GM19351 (cell line): ENCODE measurements around the gene ZBTB7B.

Source experiments
- ATAC-seq: cut with Tn5 transposase; IDR thresholded peaks from one replicate; pipeline ENCODE4 v1.9.1; 2021; ENCODE audit warnings: mild to moderate bottlenecking, moderate library complexity; ENCODE audit not compliant: unreplicated experiment

Gene ZBTB7B

GRCh38 chr1:155001675-155002463 is 733 bp upstream of the ZBTB7B start:
- peak; percentile 49 for ATAC-seq

- no peak for ATAC-seq
These were observed 694 bp downstream of the ZBTB7B start for GRCh38 chr1:155003227-155003765.

GRCh38 chr1:155003766-155004351 is 1.3 kb downstream of the ZBTB7B start:
- ATAC-seq = no peak

DNA sequence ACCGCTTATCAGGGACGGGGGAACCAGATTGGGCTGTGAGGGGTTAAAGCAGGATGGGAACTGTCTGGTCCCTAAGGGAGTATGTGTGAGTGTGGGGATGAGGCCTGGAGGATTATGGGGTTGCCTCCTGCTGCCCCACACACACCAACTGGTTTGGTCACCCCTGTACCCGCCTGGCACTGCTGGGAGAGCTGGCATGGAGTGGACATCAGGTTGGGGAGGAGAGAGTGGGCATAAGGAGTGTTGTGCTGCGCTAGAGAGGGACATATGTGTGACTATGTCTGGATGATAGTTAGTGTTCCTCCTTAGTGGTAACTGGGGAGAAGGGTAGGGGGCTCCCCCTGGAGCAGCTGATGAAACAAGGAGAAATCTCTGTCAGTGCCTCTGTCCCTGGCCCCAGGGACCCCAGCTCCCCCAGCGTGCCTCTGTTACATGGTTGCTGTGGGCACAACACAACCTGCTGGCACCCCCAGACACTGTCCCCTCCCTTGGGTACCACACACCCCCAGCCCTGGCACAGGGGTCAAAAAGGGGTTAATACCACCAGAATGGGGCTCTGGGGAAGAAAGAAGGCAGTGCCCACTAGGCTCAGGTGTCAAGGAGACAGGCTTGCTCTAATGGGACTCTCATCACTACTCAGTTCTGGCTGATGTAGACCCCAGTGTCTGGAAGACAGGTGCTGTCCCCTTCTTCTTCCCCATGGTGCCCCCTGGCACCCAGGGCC is 1.9 kb downstream of the ZBTB7B start:
- ATAC-seq = no peak

DNA sequence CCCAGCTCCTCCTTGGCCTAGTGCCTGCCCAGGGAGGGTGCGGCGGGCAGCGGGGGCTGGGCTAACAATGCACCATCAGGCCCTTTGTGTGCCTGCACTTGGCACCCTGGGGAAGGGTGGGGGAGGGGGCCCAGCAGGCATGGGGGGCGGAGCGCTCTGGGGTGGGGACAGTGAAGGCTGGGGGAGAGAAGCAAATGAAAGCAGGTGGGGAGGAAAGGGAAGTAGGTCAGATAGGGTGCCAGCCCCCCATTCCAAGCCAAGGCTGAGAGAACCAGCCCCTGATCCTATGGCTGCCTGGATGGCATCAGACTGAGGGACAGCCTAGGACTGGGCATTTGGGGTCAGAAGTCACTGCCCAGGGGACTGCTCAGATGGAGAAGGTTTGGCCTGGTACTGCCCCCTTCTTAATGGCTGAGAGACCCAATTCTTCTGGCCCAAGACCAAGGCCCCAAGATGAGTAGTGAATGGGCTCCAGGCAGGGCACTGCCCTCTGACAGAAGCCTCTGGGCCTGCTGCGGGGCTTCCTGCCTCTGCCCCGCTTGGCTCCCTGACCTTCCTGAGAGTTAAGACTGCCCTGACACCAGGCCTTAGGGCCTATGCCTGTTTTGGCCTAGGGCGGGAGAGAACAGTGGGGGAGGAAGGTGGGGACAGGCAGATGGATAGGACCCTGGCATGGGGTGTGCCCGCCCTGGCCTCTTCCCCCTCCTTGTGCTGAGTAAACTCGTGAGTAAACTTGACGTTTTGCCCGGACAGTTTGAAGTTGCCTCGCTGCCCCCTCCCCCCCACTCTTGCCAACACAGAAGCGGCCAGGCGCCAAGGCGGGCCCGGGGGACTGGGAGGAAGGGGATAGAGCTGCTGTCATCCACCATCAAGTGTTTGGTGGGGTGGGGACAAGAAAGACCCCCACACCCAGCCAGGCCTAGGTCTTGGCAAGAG is 2.7 kb downstream of the ZBTB7B start:
- no peak for ATAC-seq

DNA sequence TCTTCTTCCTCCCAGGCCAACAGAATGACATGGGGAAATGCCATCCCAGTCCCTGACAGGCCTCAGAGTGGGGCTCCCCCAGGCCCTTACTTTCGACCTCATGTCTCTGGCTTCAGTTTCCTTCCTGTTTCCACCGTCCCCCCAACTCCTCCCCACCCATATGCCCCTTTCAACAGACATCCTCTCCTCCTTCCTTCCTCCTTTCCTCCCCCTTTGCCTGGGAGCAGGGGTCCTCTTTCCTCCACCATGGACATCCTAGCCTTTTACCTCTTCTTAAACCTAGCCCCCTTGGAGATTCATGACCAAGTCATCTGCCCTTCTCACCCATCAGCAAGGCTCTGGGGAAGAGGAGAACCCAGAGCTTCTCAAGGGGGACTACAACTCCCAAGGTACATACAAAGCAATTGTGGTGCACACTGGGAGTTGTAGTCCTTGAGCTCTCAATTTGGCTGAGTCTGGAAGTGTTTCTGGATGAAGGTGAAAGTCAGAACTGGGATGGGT is 4.0 kb downstream of the ZBTB7B start:
- ATAC-seq = no peak

DNA sequence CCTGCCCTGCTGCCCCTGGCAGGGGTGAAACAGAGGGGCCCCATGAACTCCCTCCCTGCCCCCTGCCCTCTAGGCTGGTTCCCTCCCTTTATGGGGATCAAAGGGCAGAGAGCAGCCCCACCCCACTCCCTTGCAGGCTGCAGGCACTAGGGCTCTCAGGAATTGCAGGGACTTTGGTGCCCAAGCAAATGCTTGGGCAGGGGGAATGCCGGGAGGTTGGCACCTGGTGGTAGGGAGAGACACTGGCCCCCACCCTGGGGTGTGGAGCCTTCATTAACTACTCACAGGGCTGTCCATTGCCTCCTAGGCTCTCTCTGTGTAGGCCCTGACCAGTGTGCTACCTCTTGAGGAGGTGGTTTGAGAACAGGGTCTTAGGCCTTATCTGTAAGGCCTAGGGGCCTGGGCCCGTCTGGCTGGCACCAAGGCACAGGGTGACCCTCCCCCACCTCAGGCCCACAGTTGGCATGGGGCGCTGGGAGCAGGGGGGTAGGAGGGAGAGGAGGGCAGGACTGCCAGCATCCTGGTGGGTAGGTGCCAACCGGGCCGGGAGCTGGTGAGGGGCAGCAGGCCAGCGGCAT is 4.7 kb downstream of the ZBTB7B start:
- ATAC-seq = no peak

DNA sequence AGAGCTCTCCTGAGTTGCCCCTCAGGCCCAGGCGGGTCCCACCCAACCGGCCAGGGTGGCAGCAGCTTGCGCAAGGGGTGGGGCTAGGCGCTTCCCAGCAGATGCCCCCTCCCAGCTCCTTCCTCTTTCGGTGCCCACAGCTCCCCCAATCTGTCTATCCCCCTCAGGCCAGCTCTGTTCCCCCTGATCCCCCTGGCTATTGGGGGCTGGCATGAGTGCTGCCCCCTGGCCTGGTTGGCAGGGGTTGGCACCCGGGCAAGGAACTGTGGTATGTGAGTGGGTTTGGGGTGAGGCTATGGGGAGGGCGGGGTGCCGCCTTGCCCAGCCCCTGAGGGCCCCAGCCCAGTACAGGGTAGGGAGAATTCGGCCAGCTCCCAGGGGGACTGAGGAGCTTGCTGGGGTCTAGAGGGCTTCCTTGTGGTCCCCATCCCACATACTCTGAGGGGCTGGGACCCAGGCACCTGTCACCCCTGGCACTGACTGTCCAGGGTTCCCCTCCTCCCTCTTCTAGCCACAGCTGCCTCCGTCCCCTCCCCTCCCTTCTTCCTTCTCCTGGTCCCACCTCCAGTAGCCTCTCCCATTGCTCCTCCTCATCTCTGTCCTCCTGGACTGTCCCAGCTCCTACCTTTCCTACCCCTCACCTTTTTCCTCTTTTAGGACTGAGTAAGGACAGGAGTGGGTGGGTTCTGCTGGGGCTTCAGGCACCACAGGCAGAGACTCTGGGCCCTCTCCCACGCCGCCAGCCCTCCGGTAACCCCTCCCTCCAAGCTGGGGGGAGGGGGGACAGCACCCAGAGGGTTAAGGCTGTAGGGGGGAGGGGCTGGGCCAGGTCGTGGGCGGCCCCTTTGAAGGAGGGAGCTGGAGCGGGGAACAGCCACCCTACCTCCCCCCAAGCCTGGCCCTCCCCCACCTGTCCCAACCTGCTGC is 5.7 kb downstream of the ZBTB7B start:
- ATAC-seq = no peak

GRCh38 chr1:155009221-155009711 is 6.7 kb downstream of the ZBTB7B start:
- ATAC-seq = no peak

DNA sequence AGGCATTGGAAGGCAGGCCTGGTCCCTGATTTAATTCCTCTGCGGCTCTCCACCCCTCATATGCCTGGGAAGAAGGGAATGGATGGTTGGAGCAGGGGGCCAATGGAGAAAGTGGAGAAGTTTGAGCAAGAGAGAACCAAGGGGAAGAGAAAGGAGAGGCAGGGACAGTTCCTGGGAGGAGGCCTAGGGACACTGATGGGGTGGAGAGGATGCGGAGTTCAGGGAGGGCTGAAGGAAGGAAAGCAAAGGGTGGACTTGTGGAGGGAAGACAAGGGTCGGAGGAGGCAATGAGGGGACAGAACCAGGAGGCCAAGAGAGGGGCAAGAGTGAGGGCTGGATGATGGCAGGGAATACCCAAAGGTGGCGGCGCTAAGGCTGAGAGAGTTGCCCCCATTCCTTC is 7.1 kb downstream of the ZBTB7B start:
- ATAC-seq = no peak

DNA sequence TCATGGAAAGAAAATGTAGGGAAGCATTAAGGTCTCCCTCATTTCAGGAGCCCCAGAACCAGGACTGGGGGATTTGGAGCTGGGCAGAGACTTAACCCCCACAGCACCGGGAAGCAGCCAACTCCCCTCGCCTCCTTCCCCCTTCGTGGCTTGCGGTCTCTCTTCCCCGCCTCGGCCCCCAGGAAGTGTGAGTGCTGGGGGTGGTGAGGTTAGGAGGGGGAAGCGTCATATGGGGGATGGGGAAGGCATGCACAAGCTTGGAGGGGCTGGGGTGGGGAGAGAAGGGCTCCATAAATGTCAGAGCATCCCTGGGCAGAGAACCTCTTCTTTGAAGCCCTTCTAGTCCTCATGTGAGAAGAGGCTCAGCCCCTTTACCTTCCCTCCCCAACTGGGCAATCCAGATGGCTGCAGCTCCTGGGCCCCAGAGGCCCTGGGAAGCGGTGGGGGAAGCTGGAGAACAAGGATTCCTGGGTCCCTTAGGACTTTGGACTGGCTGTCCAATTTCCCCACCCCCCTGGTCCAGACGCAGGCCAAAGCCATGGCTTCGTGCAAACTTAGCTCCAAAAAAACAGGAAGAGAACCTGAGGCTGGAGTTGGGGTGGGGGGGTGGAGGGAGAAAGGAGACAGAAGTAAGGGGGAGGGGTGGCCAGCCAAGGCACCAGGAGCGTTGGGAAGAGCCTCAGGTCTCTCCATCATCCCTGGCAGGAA is 7.8 kb downstream of the ZBTB7B start:
- no peak for ATAC-seq

DNA sequence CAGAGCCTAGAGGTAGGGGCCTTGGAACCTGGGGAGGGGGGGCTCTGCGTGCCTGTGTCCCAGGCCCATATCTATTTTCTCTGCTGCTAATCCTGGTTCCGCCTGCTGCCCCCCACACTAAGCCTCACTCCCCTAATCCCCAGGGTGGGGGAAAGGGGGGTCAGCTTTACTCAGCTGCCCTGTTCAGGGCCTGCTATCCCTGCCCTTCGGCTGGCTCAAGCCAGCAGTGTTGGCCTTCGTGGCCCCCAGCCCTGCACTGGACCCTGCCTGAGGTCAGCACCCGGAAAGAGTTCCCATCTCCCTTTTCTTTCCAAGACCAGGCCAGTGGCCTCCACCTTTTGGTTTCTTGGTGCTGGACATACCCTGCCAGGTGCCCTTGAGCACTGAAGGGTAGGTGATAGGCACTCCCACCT is 8.4 kb downstream of the ZBTB7B start:
- no peak for ATAC-seq

DNA sequence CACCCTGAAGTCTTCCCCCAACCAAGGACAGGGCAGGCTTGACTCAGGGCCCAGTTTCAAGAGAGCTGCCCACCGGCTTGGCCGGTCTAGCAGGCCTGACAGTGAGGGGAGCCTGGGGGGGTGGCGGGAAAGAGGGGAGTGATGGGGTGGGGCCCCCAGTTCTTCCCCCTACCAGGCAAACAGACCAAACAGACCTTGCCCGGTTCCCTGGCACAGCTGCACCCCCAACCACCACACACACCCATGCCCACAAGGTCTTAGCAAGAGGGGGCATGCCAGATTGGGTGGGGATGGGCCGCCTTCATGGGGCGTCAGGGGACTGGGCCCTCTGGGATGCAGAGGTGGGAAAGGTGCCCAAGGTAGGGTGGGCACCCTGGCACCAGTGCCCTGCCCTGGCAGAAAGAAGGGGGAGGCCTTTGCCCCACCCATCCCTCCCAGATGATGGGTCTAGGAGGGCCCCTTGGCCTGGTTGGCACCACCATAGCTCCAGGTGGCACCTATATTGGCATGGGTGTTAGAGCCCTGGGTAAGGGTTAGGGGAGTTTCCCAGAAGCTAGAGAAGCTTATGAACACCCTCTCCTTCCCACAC is 8.9 kb downstream of the ZBTB7B start:
- ATAC-seq = no peak

DNA sequence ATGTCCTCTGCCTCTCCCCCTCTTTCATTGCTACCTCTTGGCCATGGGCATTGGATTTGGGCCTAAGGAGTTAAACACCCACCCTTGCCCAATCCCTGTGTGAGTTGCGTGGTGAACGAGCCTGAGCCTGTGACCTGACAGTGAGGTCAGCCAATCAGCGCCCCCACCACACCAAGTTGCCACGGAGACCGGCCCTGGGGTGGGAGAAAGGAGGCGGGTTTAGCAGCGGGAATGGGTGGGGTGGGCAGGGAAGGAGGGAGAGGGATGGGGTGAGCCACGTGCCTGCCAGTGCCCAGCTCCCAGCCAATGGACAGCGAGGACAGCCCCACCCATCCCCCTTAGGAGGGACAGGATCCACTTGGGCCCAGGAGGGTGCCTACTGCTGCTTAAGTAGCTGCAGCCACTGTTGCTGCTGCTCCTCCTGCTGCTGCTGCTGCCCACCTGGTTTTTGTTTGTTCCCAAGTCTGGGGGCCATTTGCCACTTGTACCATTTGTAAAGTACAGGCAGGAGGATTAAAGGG is 9.5 kb downstream of the ZBTB7B start:
- no peak for ATAC-seq

DNA sequence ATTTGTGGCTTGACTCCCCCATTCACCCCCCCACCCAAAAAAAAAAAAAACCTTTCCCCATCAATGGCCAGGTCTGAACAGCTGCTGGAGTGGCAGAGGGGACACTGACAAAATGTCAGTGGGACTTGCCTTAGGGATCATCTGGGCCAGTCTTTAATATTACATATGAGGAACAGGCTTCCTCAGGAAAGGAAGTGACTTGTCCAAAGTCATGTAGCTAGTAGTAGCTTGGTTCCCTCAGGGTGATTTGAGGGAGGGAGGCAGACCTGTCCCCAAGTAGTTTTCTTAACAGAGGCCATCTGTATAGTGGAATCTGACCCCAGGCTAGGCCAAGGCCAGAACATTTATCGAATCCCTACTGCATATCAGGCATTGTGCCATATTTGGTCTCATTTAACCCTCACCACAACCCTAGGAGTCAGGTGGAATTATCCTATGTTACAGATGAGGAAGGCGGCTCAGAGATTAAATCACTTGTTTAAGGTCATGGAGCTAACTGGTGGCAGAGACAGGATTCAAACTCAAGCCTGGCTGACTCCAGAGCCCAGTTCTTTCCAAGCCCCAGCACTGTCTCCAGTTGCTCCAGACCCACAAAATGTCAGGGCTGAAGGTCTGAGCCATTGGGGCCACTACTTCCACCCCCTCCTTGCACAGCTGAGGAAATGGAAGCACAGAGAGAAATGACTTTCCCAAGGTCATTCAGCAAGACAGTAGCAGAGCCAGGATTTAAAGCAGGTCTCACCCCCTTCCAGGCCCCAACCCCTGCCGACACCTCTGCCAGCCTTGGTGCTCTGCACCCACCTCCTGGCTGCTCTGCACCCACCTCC is 10.4 kb downstream of the ZBTB7B start:
- ATAC-seq = no peak

DNA sequence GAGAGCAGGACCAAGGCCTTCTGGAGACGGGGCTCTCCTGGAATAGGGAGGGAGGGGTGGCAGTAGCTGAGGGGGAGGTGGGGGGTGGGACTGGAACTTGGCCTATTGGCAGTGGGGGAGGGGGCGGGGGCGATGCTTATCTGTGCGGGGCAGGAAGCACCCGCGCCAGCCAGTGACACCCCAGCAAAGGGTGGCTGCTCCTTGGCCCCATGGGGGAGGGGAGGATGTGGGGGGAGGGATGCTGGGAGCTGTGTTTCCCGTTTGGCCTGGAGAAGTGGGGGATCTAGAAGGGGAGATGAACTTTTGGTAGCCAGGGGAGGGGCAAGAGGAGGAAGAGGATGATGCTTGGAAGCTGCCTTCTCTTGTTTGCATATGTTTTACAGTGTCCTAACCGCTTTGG is 11.0 kb downstream of the ZBTB7B start:
- ATAC-seq = no peak
